Aorta (tissue), 5 donors: ENCODE measurements around the gene TMEM183A. TPM values are rescaled to one million over a fixed set of nuclear protein-coding genes. Genes with fewer than 3 reads are reported as not detected.

Experiments used
- ATAC-seq: fragments of 200-7000 bp; cut with Tn5 transposase; one replicate; pipeline ENCODE4 v1.9.1; 2022; ENCODE audit warnings: moderate library complexity; ENCODE audit not compliant: low FRiP score
- DNase-seq, 2 donors: peaks; one replicate each; pipeline ENCODE4 v3.0.0-alpha.2; 2020
- H3K27ac ChIP-seq, 2 donors: one replicate each; pipeline ENCODE4 v1.5.1; 2013; ENCODE audit warnings: low read length in 2 of 2, mild to moderate bottlenecking in 2 of 2, moderate library complexity in 2 of 2, control low read depth in 1 of 2, inconsistent platforms in 1 of 2, low read depth in 1 of 2
- H3K27me3 ChIP-seq, 2 donors: one replicate each; pipeline ENCODE4 v1.6.1; 2013; ENCODE audit warnings: control low read depth in 1 of 2, low read length in 1 of 2, mild to moderate bottlenecking in 1 of 2, moderate library complexity in 1 of 2; ENCODE audit not compliant: insufficient read depth in 2 of 2, control insufficient read depth in 1 of 2
- H3K36me3 ChIP-seq, 2 donors: one replicate each; pipeline ENCODE4 v1.6.1; 2013; ENCODE audit warnings: control low read depth in 1 of 2, low read length in 1 of 2, mild to moderate bottlenecking in 1 of 2; ENCODE audit not compliant: insufficient read depth in 2 of 2, control insufficient read depth in 1 of 2
- H3K4me1 ChIP-seq, 2 donors: one replicate each; pipeline ENCODE4 v1.6.1; 2013; ENCODE audit warnings: low read length in 2 of 2, control low read depth in 1 of 2, mild to moderate bottlenecking in 1 of 2, moderate library complexity in 1 of 2; ENCODE audit not compliant: insufficient read depth in 2 of 2, control insufficient read depth in 1 of 2
- H3K4me3 ChIP-seq, 2 donors: one replicate each; pipeline ENCODE4 v1.5.1; 2013; ENCODE audit warnings: low read length in 2 of 2, control low read depth in 1 of 2, mild to moderate bottlenecking in 1 of 2
- H3K9me3 ChIP-seq: one replicate; pipeline ENCODE4 v1.6.1; 2013; ENCODE audit warnings: mild to moderate bottlenecking, low read length; ENCODE audit not compliant: control insufficient read depth
- WGBS, 2 donors: extraction: QIAGEN DNeasy Blood & Tissue Kit; methylation state at CpG; one replicate each; pipeline ENCODE4 v1.1.7; 2013; 5-methylcytosine and 5-hydroxymethylcytosine counted together
- intact Hi-C, 2 donors: fragments of 100-400 bp; cut with DNase I; formaldehyde crosslinking; loops; one replicate each; pipeline versions ENCODE4 v1.14.2 to v1.15.0; 2022
- polyA plus RNA-seq, 2 donors: library from polyadenylated mRNA; stranded (reverse); fragments of 200-250 nt; gene quantifications; one replicate each; pipeline ENCODE4 v1.2.3, GENCODE V29; 2013
- total RNA-seq, 2 donors: library from RNA; stranded (reverse); fragmentation: NEBNext Ultra II Directional; extraction: Animal tissue kit (Norgen Biotek cat#: 25700); gene quantifications; one replicate each; pipeline ENCODE4 v1.2.1, GENCODE V29; 2021
- donor health status: healthy with polysubstance abuse.
- donor health status: Bipolar disorder and iron deficiency.
- donor health status: DM: no; HTN: no; CAD: no.
- donor health status: DM: no; HTN: no; CAD: no.
- donor health status: DM: yes; HTN: yes; CAD: no.

TMEM183A gene
- total and polyA plus RNA-seq, 4 donors, result 43.9 to 55.7 (median 47.3) TPM

DNA sequence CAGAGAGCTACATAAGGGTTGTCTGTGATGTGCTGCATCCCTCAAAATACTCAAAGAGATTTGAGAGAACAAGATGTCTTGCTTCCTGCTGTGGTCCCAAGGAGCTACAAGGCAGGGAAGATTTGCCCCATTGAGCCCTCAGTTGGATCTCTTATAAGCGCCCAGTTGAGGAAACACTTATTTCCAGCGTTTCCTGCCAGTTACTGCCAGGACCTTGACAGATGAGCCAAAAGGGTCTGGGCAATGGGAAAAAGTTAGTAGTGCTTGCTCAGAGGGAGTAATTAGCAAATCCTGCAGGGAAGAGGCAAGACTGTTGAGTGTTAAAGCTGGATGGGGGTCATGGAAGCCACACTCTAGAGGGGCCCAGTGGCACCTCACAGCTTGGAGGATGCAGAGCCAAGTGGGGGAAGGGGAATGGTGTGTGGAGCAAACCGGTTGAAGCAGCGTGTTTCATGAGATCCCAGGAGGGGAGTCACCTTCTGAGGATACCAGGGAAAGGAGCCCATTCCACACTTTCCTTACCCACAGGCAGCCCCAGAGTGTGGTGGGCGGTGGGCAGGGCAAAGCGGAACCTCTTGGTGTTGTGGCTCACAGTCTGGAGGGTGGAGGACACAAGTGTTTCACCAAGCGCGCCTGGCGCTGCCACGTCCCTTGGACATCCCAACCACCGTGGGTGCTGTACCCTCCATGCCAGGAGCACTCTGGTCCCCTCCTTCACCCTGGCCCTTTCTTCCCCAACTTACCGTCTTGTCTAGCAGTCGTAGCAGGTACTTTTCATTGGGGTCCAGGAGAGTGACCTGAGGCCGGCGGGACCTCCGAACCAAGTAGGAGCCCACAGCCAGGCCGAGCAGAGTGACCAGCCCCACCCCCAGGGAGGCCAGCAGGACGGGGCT lies 40.9 kb upstream of the TMEM183A start:
- H3K27me3 ChIP-seq, result no peaks in the 10 kb centered on the region
- H3K4me3 ChIP-seq, result peak overlapping the region; percentile 79 to 88
- DNase-seq, result peak in 1 of 2 donors; percentile 73
- intact Hi-C loops, result loop anchor here (5.0 kb wide), 2 partner anchors 39 to 41 kb away; partner anchors contain the start of genes KLHL12 (in 1 of the 2) and TMEM183A (in 1 of the 2)
- H3K4me1 ChIP-seq, result no peaks in the 10 kb centered on the region
- no peak for ATAC-seq
- WGBS, 2 donors, result 27 to 30% methylated on average over 17 to 18 of the region's 18 CpGs
- no peaks in the 10 kb centered on the region for H3K9me3 ChIP-seq
- H3K27ac ChIP-seq, result peak overlapping the region in 1 of 2 donors; percentile 74
- peaks cover 0 to 3% of the 10 kb centered on the region in 2 donors for H3K36me3 ChIP-seq

DNA sequence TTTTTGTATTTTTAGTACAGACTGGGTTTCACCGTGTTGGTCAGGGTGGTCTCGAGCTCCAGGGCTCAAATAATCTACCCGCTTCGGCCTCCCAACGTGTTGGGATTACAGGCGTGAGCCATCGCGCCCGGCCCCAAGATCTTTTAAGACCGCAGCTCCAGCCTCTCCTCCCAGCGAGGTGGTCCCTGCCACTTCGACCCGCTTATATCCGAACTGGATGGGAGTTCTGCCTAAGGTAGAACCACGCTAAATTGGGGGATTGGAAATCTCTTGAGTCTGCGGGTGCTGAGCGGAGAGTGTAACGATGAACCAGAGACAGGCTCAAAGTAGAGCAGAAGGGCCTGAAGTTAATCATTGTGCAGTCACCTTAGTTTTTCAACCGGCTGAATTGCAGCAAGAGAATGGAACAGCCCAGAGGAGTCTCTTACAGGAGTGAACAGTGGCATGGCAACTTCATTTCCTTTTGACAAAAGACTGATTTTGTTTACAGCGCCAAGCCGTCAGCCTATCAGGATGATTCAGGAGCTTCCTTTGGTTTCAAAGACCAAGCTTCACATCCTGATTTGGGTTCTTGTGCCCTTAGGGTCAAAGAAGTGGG lies 39.4 kb upstream of the TMEM183A start:
- Histone ChIP-seq H3K36me3 (no peaks in the 10 kb centered on the region), H3K4me3 (peak overlapping the region; percentile 65 to 69), H3K27me3 (no peaks in the 10 kb centered on the region), H3K27ac (peak overlapping the region in 1 of 2 donors; percentile 87), H3K9me3 (no peaks in the 10 kb centered on the region), H3K4me1 (no peaks in the 10 kb centered on the region)
- ATAC-seq (peak; percentile 28), DNase-seq (no peak)
- intact Hi-C loops, result loop anchor here (1.0 to 5.0 kb wide), 4 partner anchors 40 to 78 kb away; partner anchors contain the start of genes KLHL12 (in 2 of the 2), RABIF (in 1 of the 2) and TMEM183A (in 1 of the 2)
- WGBS, 2 donors, result 8 to 9% methylated on average over 21 of the region's 21 CpGs

DNA sequence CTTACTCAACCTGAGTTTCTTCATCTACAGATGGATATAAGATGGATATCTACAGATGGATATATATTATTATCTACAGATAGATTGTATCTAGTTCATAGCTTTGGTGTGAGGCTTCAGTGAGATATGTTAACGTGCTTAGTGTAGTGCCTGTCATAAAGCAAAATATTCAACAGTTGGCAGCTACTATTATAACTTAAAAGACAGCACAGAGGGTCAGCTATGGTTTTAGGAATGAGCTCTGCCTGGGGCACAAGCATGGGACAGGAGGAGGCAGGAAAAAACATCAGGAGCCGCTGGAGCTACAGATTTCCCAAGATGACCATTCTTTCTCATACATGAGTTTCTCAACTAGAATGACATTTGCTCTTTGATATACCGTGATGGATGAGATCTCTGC lies 38.8 kb upstream of the TMEM183A start:
- Histone ChIP-seq H3K36me3 (no peaks in the 10 kb centered on the region), H3K4me1 (no peaks in the 10 kb centered on the region), H3K9me3 (no peaks in the 10 kb centered on the region), H3K4me3 (no peak overlapping the region), H3K27me3 (no peaks in the 10 kb centered on the region), H3K27ac (peak overlapping the region in 1 of 2 donors; percentile 87)
- intact Hi-C loops, result loop anchor here (5.0 kb wide), 2 partner anchors 39 to 41 kb away; partner anchors contain the start of genes KLHL12 (in 1 of the 2) and TMEM183A (in 1 of the 2)
- 88% methylated on average over 3 of the region's 3 CpGs for WGBS, 2 donors
- ATAC-seq (no peak), DNase-seq (no peak)

DNA sequence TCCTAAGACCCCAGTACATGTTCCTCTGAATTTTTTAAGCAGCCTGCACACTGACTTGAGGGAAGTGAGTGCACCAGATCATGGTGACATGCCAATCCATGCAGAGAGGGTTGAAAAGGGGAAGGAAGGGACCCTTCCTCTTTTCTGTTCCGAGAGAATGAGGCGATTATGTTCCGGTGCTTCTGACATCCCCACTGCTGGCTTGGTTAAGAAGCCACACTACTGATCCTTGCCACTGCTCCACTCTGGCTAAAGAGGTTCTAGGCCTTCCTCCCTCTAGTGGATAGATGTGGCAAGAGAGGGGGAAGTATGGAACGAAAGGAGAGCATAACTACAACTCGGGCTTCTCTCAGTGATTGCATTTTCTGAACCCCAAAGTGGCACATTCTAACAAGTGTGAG lies 38.3 kb upstream of the TMEM183A start:
- 31 to 39% methylated on average over 5 of the region's 5 CpGs for WGBS, 2 donors

DNA sequence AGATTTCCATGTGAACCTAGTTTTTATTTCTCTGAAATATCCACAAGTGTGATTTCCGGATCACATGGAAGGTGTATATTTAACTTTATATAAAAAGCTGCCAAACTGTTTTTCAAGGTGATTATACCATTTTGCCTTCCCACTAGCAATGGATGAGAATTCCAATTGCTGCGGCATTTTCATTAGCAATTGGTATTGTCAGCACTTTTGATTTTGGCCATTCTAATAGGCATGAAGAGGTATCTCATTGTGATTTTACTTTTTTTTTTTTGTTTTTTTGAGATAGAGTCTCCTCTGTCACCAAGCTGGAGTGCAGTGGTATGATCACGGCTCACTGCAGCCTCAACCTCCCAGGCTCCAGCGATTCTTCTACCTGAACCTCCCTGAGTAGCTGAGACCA lies 35.1 kb upstream of the TMEM183A start:
- no peak for ATAC-seq
- Histone ChIP-seq H3K27me3 (no peaks in the 10 kb centered on the region), H3K27ac (no peak overlapping the region), H3K36me3 (no peaks in the 10 kb centered on the region), H3K9me3 (no peaks in the 10 kb centered on the region), H3K4me3 (no peak overlapping the region), H3K4me1 (no peaks in the 10 kb centered on the region)
- 63 to 68% methylated on average over 4 of the region's 4 CpGs for WGBS, 2 donors
- no peak for DNase-seq
- intact Hi-C loops, result no loop called here

More for the DNA sequence above, 38.3 kb upstream of the TMEM183A start:
- ATAC-seq (peak; percentile 59), DNase-seq (peak in 1 of 2 donors; percentile 72)
- H3K9me3 ChIP-seq, result no peaks in the 10 kb centered on the region
- no peak overlapping the region for H3K27ac ChIP-seq
- no peaks in the 10 kb centered on the region for H3K27me3 ChIP-seq
- no peaks in the 10 kb centered on the region for H3K4me1 ChIP-seq
- no peak overlapping the region for H3K4me3 ChIP-seq
- intact Hi-C loops, result loop anchor here (5.0 kb wide), 2 partner anchors 38 to 42 kb away; partner anchors contain the start of genes KLHL12 (in 1 of the 2) and TMEM183A (in 1 of the 2)
- no peaks in the 10 kb centered on the region for H3K36me3 ChIP-seq

DNA sequence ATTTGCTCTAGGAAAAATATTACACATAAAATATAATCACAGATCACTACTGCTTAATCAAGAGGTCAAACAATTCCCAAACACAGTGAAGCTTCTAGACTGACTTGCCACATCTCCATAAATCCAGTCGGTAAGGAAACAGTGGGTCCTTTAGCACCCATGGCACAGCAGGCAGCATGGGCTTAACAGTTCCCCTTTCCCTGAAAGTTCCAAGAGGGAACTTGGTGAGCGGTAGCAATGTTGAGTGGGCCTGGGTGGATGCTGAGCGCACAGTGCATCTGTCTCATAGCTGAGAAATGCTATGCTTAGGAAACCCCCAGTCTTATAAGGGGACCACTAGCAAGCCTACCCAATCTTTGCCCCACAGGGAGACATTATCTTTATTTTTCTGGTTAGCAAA lies 32.3 kb upstream of the TMEM183A start:
- WGBS, 2 donors, result 86 to 88% methylated on average over 3 of the region's 3 CpGs
- no peaks in the 10 kb centered on the region for H3K36me3 ChIP-seq

DNA sequence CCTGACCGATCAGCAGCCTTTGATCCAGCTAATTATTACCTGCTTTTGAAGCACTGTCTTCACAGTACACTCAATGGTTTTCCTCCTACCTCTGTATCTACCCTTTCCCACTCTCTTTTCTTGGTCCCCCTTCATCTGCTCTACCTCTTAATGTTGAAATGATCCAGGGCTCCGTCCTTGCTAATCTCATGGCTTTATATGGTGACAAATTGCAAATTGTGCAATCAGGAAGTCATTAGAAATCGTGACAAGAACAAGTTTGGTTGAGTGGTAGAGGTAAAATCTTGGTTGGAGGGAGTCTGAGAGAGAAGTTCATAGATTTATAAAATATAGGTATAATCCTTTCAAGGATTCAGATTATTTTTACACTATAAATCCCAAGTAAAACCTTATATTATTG lies 30.5 kb upstream of the TMEM183A start:
- DNase-seq (no peak), ATAC-seq (no peak)
- Histone ChIP-seq H3K9me3 (no peaks in the 10 kb centered on the region), H3K27ac (no peak overlapping the region), H3K27me3 (peaks cover 0 to 2% of the 10 kb centered on the region in 2 donors), H3K4me3 (no peak overlapping the region), H3K36me3 (no peaks in the 10 kb centered on the region), H3K4me1 (no peaks in the 10 kb centered on the region)
- intact Hi-C loops, result no loop called here
- 42 to 43% methylated on average over 3 of the region's 3 CpGs for WGBS, 2 donors

More for the DNA sequence above, 32.3 kb upstream of the TMEM183A start:
- H3K4me1 ChIP-seq, result no peaks in the 10 kb centered on the region
- ATAC-seq (no peak), DNase-seq (no peak)
- H3K27ac ChIP-seq, result no peak overlapping the region
- H3K27me3 ChIP-seq, result peaks cover 0 to 2% of the 10 kb centered on the region in 2 donors
- intact Hi-C loops, result no loop called here
- H3K4me3 ChIP-seq, result no peak overlapping the region
- H3K9me3 ChIP-seq, result no peaks in the 10 kb centered on the region

DNA sequence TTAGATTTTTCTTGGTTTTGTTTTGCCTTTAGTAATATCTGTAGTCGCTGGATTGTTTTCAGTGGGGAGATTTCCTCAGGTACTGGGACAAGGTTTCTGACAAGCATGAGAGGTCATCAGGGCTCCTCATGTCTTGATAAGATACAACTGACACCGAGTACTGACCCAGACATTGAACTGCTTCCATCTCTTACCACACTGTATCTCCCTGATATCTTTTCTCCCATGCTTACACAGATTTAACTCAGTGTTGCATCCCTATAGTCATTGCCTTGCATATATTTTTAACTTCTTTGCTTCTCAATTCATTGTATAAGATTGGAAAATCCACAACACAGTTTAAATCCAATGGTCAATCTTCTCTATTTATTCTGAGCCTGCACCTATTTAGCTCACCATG lies 27.7 kb upstream of the TMEM183A start:
- no peaks in the 10 kb centered on the region for H3K4me1 ChIP-seq
- peaks cover 0 to 2% of the 10 kb centered on the region in 2 donors for H3K27me3 ChIP-seq
- ATAC-seq, result no peak
- no peak overlapping the region for H3K27ac ChIP-seq
- WGBS, 2 donors, result 67 to 77% methylated on average over 2 of the region's 2 CpGs
- intact Hi-C loops, result no loop called here
- DNase-seq, result no peak
- H3K4me3 ChIP-seq, result no peak overlapping the region
- H3K9me3 ChIP-seq, result no peaks in the 10 kb centered on the region
- no peaks in the 10 kb centered on the region for H3K36me3 ChIP-seq
